CD4-positive, alpha-beta T cell treated with Interferon gamma for 1 hour (primary cell): Measurements from ENCODE around the gene SLC6A13.
A peak's percentile ranks its signal among the peaks of the same experiment; 100 is the strongest.
"Not testable (repeated sequence)": the region's sequence is repeated elsewhere in the genome, so short reads cannot be mapped to it uniquely, and the experiment has no call there.

Experiments used
- DNase-seq: peaks from one replicate; pipeline ENCODE4 v3.0.0-alpha.2; 2020

Gene SLC6A13

DNA sequence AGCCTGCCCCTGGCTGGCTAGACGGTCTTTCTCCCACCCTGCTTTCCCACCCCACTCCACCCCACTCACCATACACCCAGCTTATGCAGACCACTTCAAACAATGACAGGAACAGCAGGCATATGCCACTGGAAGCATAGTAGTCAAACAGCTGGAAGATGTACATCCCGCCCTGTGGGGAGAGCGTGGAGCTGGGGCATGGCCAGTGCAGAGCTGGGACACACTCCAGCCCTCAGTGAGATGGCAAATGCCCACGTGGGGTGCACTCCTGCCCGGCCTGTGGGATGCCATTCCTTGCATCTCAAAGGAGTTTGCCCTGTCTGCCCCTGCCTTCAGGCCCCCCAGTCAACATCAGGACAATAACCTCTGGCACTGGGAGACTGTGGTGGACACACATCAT lies 67.5 kb downstream of the SLC6A13 start:
- DNase-seq, result no peak

DNA sequence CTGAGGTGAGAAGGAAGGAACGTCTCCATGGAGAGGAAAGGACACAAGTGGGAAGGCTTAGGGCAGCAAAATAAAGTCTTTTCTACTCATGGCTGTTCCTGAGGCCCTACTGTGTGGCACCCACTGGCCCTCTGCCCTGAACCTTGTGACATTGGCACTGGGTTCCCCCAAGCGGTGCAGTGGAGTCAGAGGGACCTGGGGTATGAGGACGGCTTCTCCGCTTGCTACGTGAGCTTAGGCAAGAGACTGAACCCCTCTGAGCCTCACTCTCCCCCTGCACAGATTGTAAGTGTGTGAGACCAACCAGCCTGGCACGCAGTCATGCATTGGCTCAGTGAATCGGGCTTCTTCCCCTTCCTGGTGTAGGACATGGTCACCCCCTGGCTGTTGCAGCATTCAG lies 68.4 kb downstream of the SLC6A13 start:
- DNase-seq, result no peak

DNA sequence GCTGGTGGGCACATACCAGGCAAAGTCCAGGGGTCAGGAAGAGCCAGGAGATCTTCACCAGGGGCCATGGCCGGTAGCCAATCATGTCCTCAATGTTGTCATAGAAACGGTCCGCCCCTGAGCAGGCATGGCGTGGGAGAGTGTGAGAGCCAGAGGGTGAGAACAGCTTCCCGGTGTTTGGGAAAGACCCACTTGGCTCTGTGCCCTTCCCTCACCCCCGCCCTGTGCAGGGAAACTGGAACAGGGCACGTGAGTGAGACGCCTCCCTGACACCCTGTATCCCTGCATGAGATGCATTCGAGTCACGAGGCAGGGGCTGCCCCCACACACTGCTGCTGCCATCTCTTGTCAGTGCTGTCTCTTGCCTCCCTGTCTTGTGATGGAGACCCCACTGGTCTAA lies 69.4 kb downstream of the SLC6A13 start:
- DNase-seq, result no peak

DNA sequence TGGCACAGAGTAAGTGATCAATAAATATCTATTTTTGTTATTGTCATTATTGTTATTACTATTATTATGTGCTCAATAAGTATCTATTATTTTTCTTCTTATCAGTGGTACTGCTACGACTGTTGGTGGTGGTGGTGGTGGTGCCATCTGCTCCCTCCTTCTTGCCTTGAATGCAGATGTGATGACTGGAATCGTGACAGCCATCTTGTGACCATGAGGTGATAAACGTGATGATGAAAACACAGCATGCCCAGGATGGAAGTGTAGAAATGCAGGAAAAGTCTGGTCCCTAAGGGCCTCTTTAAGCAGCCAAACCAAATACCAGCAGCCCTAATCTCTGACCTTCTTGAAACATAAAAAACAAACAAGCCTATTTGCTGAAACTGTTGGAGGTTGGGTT lies 71.1 kb downstream of the SLC6A13 start:
- DNase-seq, result no peak

DNA sequence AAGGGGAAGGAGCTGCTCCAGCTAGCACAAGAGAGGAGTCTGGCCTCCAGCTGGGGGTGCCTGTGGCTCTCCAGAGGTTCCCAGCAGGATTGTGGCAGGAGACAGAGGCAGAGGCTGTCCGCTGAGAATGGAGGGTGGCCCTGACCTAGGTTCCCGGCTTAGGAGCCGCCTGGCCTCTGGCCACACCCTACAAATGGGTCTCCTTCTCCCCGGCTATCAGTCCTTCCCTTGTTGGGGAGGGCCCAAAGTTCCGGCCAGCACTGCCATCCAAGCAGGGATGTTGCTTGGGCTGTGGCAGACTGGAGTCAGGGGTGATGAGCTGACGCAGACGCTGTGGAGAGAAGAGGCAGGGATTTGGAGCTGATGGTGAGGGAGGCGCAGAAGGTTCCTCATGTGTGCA lies 71.8 kb downstream of the SLC6A13 start:
- no peak for DNase-seq

DNA sequence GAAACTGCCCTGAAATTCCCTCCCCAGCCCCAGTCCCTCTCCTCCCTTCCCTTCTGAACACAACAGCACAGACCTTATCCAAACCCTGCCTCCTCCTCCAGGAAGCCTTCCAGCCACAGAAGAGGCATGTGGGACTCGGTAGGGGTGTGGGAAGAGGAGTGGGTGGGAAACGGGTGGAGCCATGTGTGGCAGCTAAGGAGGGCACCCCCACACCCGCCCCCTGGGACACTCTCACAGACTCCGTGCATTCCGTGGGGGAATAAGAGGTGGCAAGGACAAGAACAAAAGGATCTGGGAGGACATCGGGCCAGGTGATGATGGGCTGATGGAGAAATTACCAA lies 73.0 kb downstream of the SLC6A13 start:
- DNase-seq, result no peak

DNA sequence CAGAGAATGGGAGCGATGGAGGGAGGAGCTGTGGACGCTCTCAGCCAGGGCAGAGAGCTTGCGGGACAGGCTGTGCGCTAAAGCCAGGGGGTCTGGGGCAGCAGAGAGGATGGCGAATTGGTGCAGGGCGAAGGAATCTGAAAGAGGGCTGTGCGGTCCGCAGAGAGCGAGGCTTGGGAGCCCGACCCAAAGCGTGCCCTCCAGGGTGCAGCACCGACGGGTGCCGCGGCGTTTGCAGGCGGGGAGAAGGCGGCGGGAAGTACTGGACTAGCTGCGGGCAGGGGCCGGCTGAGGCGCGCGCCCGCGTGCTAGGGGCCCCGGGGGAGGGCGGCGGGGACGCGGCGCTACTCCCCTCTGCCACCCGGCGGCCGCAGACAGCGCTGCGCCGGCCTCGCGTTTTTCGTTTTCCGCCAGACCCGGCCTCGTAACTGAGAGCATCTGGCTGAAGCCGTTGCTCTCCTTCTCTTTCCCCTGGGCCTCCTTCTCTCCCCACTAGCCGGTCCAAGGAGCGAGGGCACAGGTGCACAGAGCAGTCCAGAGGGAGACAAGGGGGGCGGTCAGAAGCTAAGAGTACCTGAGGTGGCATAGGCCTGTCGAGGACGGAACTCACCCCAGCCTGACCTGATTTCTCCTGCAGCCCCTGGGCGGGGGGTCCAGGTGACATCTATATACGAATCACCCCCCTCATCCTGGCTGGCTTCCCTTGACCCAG lies 73.6 kb downstream of the SLC6A13 start:
- DNase-seq, result peak; percentile 33

DNA sequence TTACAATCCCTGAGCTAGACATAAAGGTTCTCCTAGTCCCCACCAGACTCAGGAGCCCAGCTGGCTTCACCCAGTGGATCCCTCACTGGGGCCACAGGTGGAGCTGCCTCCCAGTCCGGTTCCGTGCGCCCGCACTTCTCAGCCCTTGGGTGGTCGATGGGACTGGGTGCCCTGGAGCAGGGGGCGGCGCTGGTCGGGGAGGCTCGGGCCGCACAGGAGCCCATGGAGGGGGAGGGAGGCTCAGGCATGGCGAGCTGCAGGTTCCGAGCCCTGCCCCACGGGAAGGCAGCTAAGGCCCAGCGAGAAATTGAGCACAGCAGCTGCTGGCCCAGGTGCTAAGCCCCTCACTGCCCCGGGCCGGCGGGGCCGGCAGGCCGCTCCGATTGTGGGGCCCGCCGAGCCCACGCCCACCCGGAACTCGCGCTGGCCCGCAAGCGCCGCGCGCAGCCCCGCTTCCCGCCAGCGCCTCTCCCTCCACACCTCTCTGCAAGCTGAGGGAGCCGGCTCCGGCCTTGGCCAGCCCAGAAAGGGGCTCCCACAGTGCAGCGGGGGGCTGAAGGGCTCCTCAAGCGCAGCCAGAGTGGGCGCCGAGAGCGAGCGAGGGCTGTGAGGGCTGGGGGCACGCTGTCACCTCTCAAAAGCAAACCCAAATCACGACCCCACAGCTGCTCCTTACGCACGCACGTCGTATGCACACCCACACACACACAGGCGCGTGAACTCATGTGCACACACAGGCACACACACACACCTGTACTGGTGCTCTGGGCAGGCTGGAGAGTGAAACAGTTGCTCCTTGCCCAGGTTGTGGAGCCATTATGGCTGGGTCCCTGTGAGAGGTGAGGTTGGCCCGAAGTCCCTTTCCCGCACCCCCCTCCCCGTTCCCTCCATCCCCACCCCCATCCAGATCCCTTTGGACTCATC lies 74.4 kb downstream of the SLC6A13 start:
- DNase-seq, result not testable (repeated sequence)

DNA sequence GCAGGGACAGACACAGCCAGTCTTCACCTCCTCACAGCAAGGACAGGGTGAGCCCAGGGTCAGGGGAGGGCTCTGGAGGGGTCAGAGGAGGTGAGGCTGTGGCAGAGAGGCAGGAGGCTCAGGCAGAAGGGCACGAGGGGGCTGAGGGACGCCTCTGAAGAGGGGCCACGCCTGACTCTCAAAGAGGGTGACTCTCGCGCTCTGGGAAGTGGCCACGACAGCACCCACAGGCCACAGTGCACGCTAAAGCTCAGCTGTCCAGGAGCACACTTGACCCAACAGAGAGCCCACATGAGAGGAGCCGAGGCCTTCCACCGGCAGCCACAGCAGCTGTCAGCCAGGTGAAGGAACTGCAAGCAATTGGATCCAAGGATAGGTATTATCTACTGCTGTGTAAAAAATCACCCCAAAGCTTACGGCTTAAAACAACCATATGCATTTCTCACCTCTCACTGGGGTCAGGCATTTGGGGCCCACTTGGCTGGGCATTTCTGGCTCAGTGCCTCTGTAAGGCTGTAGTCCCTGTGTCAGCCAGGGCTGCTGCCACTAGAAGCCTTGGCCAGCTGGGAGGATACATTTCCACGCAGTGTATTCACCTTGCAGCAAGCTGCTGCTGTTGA lies 76.5 kb downstream of the SLC6A13 start:
- no peak for DNase-seq

DNA sequence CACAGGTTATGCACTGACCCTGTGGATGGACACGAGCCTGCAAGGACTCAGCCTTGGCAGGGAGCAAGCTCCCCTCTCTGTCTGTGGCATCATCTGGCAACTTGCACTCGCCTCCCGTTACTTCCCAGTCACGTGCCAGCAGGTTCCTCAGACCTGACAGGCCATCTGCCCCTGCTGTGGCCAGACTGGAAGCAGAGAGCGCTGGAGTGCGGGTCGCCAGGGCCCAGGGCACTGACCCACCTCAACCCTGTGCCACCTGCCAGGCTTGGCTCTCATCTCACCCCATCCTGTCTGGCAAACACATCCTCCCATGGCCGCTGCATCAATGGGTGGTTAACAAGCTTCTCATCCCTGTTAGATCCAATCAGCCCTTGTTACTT lies 77.1 kb downstream of the SLC6A13 start:
- DNase-seq, result no peak

DNA sequence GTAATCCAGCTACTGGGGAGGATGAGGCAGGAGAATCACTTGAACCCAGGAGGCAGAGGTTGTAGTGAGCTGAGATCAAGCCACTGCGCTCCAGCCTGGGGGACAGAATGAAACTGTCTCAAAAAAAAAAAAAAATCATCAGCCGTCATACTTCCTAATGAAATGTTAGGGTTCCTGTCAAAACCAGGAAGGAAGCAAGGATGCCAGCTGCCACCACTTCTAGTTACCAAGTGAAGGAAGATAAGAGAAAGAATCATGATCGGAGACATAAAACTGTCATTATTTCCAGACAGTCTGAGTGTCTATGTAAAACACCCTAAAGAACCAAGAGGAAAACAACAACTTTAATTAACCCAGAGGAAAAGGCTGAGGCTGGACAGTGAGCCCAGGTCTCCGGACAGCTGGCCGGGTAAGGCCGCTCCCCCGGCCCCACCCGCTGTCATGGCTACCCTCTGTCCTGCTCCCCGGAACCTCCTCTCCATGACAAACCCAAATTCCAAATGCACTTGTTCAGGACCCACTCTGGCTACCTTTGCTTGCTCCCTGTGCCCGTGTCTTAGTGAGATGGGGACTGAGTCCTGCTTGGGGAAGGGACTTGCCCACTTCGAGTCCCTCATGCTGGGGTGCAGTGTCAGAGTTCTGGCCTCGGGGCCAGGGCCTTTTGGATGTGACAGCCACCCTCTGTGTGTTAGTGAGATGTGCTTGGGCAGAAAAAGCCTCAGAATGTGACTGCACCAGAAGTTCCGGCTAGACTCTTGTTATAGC lies 77.6 kb downstream of the SLC6A13 start:
- no peak for DNase-seq

DNA sequence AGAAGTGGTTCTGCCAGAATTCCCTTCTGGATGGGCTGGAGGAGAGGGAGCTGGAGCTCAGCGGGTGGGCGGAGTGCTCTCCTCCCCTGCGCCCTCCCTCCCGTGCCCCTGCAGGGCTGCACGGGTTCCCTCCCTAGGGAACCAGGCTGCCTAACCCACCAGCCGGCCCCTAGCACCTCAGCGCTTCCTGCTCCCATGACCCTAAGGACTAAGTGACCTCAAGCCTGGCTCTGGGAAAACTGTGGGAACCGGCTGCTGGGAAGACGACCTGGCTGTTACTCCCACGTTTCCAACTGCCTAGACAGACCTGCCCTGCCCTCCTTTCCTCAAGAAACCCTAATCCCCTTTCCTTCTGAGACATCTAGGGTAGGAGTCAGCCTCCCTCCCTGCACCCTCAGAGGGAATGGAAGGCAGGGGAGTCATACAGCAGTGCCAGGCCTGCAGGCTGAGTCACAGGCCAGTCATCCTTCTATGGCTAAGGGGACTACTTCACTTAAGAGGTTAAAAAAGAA lies 80.2 kb downstream of the SLC6A13 start:
- no peak for DNase-seq

DNA sequence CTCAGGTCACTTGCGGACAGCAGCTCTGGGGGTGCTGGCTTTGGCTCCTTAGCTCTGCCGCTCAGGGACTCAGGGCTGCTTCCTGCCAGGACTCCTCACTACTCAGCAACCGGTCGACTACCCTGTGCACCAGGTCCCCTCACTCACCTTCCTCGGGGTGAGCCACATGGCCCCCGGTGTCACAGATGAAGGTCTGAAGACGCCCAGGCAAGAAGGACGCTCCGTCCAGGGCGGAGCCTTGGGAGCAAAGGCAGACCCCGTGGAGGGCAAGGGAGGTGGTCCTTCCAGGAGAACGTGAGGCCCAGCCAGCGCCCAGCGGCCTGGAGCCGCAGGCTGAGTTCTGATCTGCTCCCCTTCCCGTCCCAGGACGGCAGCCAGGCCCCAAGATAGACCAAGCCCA lies 80.7 kb downstream of the SLC6A13 start:
- DNase-seq, result no peak

DNA sequence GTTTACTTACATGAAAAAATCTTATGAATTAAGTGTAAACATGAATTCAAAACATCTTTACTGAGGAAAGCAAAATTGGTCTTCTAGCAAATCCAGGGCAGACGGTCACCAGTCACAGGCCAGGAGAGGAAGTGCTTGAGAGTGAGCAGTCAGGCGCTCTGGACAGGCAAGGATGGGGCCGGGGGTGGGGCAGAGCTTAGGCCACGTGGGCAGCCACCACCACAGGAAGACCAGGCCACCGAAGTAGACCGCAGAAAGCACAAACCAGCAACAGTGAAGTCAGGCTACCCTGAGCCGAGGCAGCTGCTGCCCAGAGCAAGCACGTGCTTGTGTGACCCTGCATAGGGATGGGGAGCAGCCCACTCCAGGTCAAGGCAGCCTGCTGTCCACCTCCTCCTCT lies 82.2 kb downstream of the SLC6A13 start:
- peak; percentile 43 for DNase-seq

DNA sequence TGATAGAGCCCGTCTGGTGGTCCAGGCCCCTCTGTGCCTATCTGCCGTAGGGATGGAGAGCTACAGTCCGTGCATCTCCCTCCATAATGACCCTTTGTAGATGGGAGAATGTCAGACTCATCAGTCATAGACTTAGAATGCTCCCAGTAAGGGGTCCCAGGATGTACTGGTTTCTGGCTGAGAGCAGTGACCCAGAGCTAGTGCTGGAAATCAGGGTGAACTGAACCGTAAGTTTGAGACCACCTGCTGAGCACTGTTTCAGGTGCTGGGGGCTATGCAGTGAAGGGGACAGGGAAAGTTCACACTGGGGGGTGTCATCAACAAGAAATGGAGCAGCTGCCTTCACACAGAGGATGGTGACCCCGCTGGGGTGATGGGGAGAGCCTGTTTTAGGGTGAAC lies 82.8 kb downstream of the SLC6A13 start:
- no peak for DNase-seq

DNA sequence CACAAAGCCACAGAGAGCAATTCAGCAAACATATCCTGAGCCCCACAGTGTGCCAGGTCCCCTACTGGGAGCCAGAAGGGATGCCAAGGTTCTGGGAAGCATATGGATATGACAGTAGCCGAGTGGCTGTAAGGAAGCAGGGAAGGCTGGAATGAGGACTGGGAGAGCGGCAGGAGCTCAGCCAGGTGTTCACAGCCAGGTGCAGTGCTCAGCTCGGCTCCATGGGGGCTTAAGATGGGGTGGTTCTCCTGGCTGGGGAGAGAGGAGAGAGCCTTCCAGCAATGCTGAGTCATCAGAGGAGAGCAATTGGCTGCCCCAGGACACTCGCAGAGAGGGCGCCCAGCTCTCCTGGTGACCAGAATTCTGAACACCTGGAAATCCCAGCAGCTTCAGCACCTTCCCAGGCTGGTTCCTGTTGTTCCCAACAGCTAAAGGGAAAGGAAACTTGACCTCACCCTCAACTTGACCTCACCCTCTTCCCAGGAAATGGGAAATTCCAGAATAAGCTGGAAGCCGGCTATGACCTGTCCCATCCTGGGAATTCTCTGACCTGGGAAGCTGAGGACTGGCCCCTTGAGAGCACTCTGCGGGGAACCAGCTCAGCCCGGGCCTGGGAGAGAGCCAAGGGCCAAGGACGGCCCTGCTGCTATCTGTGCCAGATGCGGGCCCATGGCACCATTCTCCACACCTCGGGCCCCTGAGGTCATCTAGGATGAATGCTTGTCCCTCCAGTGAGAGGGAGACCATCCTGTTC lies 83.3 kb downstream of the SLC6A13 start:
- no peak for DNase-seq

DNA sequence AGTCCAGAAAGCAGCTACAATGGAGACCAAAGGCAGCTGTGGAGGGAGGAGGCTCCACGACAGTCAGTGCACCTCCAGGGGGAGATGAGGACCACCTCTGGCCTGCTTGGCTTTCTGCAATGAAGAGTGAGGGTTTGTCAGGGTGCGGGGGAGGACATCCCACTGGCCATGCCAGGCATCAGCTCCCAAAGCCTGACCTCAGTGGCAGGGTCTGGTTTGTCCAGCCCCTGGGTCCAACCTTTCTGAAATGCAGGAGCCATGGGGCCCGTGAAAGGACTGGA lies 83.9 kb downstream of the SLC6A13 start:
- DNase-seq, result no peak

DNA sequence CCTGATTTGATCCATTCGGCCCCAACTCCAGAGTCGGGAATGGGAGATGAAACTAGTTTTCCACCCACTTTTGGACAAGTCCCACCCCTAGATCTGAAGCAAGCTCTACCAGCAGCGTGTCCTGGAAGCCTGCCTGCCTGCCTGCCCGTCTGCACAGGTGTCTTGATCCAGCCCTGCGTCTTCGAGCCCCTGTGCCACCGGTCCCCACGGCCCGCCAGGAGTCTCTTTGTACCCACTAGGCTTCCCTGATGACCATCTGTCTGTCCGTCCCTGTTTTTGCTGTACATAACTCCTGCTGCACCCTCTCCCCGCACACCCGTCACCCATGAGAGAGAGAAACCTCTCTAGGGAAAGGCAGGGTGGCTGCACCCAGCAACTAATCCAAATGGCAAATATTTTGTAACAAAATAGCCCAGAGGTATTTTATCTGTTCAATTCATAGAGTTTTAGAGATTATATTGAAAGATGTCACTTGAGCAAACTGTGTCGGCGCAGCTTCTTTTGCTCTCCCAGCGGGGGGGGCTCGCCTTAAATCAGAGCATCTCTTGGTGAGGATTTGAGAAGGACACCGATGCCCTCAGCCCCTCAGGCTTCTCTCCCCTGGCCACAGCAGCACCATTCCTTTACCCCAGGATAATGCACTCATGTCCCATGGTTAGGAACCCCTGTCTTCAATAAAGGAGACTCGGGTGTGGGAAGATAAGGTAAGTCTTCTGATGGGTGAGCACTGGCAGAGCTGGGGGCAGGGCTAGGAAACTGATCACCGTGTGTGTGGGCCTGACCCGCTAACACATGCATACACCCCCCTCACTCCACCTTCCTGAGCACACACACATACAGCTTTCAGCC lies 84.4 kb downstream of the SLC6A13 start:
- DNase-seq, result no peak

DNA sequence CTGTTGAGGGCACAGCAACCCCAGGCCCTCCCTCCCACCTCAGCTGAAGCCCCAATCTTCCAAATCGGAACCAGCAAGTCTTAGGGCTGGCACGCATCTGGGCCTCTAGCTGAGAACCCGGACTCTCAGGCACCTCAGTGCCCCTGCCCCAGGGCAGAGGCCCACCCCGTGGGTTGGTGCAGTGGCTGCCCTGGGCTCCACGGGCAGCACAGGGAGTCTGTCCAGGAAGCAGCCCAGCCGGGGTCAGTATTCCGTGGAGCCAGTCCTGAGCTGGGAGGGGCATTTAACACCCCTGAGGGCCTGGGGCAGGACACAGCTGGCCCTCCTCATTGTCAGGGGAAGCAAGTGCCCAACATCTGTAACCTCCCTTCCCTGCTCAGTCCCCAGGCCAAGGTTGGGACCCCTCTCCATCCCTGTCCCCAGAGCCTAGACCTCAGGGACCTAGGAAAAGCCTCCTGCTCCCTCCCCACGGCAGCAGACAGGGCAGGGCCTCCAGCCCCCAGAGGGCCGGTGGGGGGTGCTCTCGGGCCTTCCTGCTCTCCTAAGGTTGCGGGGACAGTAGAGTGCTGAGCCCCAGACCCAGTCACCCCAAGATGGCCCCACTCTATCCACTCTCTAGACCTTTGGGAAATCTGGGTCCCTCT lies 85.2 kb downstream of the SLC6A13 start:
- no peak for DNase-seq

DNA sequence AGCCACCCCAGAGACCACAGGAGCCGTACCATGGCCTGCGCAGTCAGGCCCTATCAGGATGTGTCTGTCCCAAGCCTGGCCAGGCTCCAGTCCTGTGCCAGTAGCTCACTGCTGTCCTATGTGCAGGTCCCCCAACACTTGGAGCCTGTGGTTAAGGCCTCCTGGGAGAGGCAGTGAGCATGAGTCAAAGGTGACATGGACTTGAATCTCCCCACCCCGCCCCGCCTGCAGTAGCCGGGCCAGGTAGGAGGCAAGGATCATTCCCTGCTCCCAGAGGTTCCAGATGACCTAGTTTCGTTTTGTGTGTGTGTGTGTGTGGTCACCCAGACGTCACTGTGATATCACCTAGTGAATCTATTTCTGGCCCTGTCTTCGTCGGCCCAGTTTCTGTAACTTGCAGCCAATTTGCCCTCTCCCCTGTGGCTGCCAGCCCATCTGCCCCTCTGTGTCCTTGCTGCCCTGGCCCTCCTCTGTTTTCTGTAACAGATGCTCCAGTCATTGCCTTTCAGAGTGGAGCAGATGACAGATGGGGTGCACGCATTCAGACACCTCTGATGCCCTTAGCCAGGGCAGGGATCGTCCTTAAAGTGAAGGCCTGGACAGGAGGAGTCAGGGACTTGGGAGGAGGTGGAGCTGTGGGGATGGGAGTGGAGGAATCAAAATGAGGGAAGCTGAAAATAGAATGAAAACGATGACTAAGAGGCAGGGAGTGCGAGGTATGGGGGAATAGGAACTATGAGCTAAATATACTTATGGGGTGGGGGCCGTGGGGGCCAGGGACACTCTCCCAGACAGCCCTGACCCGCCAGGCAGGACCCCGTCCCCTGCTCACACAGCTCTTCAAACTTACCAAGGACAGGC lies 86.1 kb downstream of the SLC6A13 start:
- DNase-seq, result no peak
